ENCODE measurements around the gene OR11H6. TPM values are rescaled to one million over a fixed set of nuclear protein-coding genes. Genes with fewer than 3 reads are reported as not detected.

The OR11H6 gene
- total and polyA plus RNA-seq, 9 of the 15 experiments (the other 6 are each of a cell fraction or from before 2014, with no cell fraction given), result not detected

DNA sequence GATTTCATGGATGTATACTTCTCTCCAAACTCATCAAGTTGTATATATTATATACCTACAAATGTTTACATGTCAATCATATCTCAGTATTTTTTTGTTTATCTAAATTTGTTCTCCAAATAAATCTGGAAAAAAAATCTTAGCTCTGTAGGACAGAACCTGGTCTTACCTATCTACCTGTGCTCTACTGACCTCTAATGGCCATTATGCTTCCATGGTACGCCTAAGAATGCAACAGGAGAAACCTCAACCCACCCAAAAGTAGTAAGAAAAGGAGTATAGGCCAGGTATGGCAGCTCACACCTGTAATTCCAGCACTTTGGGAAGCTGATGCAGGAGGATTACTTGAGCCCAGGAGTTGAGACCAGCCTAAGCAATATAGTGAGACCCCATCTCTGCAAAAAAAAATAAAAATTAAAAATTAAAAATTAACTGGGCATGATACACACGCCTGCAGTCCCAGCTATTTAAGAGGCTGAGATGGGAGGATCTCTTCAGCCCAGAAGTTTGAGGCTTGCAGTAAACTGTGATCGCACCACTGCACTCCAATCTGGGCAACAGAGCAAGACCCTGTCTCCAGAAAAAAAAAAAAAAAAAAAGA, 24.2 kb downstream of the OR11H6 start (continued):
- TF ChIP-seq REST (IDR thresholded peaks at IDR 0.05; ENCODE audit: borderline replicate concordance) (peak; percentile 58; the same call in 1 of the 2 replicates), REST (CRISPR knock-in tag; IDR thresholded peaks at IDR 0.05; ENCODE audit: low read depth) (no peak), MTA3 (IDR thresholded peaks at IDR 0.05; ENCODE audit: borderline replicate concordance) (no peak), ZNF766 (CRISPR knock-in tag; conservative IDR thresholded peaks at IDR 0.05) (peak; percentile 64; the same call in 1 of the 2 replicates), RAD21 (CRISPR knock-in tag; conservative IDR thresholded peaks at IDR 0.05 in 1 of 2, IDR thresholded peaks at IDR 0.05 in 1 of 2) (peak; percentile 27 to 71; a peak in 3 of 4 replicates), ZNF239 (CRISPR knock-in tag; IDR thresholded peaks at IDR 0.05) (no peak), ZNF384 (IDR thresholded peaks at IDR 0.05; ENCODE audit: low read depth, low read length) (0 out of 2 replicates have a peak, but pooled peaks have one; percentile 29)
